Activated CD4-positive, alpha-beta T cell treated with anti-CD3 and anti-CD28 coated beads for 24 hours (primary cell): ENCODE results near the gene LPCAT2.

Experiments
- DNase-seq, 2 donors: peaks; one replicate each; pipeline ENCODE4 v3.0.0-alpha.2; 2020; ENCODE audit warnings: low read depth in 2 of 2

The LPCAT2 gene

GRCh38 chr16:55555436-55555835 is 46.6 kb downstream of the LPCAT2 start:
- no peak for DNase-seq

GRCh38 chr16:55557186-55557585 is 48.3 kb downstream of the LPCAT2 start:
- DNase-seq: no peak

GRCh38 chr16:55559233-55559632 is 50.4 kb downstream of the LPCAT2 start:
- no peak for DNase-seq

DNA sequence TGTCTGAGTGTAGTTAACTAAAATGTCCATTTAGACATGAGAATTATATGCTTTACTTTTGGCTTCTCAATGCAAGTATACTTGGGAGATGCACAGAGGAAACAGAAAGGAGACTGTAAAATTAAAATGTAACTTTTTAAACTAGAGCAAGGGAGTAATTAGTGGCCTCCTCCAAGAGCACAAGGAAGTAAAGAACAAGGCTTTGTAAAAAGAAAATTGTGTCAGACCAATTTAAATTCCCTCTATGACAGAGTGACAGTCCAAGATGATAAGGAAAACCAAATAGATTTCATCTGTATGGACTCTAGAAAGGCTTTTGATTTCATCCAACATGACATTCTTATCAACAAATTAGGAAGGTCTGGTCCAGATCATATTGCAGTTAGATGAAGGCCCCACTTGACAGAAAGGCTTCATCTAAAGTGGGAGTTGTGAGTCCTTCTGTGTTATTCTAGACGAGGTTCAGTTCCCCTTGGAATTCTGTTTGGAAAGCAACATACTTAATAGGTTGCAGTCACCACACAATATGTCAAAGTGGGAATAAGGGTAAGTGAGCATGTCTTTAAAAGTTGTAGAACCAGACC is 51.2 kb downstream of the LPCAT2 start:
- no peak for DNase-seq

DNA sequence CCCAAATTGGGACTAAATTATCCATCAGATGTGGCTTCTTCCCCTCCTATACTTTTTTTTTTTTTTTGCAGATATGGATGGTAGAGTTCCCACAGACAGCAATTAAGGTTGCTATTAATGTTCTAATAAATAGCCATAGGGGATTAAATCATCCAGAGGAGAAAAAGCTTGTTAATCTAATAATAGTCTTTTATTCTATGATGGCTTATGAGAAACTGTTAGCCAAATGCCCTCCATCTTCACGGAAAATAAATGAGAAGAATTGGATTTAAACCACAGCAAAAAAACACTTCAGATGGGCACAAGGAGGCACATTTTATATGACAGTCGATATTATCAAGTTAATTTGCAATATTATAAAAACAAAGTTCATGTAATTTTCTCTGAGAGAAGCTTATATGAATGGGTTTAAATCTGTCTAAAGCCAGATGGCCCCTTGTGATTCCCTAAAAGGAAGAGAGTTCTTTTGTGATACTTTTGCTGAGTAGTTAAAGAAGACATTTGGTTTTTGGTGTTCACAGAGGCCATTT is 52.5 kb downstream of the LPCAT2 start:
- no peak for DNase-seq

DNA sequence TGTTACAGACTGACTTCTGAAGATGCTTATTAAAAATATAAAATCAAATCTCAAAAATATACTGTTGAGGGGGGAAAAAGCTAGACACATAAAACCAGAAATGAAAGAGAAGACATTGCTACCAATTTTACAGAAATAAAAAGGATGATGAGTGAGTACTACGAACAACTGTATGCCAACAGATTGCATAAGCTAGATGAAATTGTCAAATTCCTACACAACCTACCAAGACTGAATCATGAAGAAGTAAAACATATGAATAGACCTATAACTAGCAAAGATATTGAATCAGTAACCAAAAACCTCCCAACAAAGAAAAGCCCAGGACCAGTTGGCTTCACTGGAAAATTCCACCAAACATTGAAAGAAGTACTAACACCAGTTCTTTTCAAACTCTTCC is 54.1 kb downstream of the LPCAT2 start:
- no peak for DNase-seq

GRCh38 chr16:55563797-55564196 is 54.9 kb downstream of the LPCAT2 start:
- DNase-seq: no peak

DNA sequence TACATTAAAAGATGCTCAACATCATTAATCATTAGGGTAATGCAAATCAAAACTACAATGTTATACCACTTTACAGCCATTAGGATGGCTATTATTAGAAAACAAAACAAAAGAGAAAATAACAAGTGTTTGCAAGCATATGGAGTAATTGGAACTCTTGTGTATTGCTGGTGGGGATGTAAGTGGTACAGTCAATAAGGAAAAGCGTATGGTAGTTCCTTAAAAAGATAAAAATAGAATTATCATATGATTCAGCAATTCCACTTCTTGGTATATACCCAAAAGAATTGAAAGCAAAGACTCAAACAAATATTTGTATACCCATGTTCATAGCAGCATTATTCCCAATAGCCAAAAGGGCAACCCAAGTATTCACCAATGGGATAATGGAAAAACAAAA is 56.2 kb downstream of the LPCAT2 start:
- DNase-seq: no peak

- no peak for DNase-seq
Measured at GRCh38 chr16:55566432-55567175, 57.7 kb downstream of the LPCAT2 start, which contains the start of gene CAPNS2. Gene CAPNS2 (plus strand): TSS chr16:55566684. CDS start chr16:55566757, 73 bp downstream.

- no peak for DNase-seq
Measured at GRCh38 chr16:55567382-55567781, 58.5 kb downstream of the LPCAT2 start.

DNA sequence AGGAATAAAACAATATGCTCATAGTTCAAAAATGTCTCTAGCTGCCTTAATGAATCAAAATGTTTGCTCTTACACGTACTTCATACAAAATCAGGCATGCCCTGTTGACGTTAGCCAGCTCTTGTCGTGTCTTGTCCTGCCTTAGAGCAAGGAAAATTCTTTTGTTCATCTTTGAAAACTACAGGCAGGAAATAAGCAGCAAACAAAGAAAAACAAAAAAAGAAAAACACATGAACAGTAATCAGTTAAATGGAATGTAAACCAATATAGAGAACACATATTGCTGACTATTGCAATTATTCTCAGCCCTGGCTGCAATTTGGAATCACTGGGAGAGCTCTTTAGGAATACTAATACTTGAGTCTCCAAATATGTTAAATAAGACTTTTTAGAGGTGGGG is 59.3 kb downstream of the LPCAT2 start:
- no peak for DNase-seq

- no peak for DNase-seq
Measured at GRCh38 chr16:55569025-55569424, 60.2 kb downstream of the LPCAT2 start.

DNA sequence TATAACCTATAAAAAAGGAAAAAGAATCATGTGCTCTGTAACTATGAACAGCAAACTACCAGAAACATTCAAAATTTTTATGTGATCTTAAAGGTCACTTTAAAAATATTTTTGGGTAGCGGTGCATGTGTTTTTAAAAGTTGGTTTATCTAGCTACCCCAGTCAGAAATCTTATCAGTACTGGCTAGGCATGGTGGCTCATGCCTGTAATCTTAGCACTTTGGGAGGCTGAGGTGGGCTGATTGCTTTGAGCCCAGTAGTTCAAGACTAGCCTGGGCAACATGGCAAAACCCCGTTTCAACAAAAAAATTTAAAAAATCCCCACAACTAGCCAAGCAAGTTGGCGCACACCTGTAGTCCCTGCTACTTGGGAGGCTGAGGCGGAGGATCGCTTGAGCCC is 61.3 kb downstream of the LPCAT2 start:
- no peak for DNase-seq

GRCh38 chr16:55571191-55571897 is 62.5 kb downstream of the LPCAT2 start:
- no peak for DNase-seq

DNA sequence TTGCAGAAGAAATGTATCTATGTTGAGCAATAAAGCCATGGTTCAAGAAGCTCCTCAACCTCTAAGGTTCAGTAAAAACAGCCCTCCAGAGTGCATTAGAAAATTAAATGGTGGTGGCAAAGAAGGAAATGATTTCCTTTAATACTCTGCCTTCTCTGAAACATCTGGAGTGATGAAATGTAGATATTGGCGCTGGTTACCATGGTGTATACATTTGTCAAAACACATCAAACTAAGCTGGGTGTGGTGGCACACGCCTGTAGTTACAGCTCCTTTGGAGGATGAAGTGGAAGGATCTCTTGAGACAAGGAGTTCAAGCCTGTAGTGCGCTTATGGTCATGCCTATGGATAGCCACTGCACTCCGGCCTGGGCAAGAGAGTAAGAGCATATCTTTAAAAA is 63.6 kb downstream of the LPCAT2 start:
- no peak for DNase-seq

DNA sequence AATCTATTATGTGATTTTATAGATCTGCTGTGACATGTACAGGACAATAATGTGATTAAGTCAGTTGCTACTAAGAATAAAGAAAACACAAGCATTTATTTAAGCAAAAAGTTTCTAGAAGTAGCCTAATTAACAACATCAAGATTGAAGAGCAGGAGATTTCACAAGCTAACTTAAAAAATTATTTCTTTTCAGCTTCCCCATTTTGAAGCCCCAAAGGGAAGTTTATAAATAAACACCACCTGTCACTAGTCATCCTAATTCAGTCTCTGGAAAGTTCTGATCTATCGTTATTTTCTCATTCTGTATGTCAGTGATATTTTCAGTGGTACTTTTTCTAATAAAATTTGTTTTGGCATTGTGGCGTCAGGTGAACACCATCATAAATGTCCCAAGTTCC is 65.9 kb downstream of the LPCAT2 start:
- DNase-seq: no peak

- no peak for DNase-seq
Measured at GRCh38 chr16:55575496-55575895, 66.6 kb downstream of the LPCAT2 start.

DNA sequence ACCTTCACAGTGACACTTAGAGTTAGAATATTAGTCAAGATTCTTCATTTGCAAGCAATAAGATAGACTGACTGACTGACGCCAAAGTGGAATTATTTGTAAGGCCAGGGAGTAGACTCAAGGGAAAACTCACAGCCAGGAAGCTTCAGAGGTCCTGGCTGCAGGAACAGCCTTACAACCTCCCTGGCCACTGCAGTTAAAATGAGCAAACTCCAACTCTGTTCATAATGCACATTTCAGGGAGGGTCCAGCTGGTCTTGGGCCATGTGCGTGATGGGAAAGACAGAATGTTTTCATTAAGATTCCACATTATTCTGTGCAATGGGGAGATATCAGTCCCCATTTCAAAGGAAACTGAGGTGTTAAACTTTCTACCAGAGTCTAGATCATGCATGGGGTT is 67.5 kb downstream of the LPCAT2 start:
- no peak for DNase-seq

DNA sequence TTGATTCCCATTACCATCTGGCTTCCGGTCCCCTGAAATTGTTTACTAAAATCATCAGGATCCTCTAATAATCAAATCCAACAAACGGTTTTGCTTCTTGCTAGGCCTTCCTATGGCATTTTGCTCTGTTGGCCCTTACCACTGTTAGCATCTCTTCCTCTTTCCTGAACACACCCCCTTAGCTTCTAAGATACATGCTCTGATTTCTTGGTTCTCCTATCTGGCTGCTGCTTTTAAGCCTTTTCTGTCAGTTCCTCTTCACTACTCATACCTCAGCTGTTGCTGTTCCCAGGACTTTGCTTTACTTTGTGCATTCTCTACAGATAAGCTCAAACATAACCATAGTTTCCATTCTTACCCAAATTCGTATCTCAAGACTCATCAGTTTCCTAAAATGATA is 69.0 kb downstream of the LPCAT2 start:
- no peak for DNase-seq

DNA sequence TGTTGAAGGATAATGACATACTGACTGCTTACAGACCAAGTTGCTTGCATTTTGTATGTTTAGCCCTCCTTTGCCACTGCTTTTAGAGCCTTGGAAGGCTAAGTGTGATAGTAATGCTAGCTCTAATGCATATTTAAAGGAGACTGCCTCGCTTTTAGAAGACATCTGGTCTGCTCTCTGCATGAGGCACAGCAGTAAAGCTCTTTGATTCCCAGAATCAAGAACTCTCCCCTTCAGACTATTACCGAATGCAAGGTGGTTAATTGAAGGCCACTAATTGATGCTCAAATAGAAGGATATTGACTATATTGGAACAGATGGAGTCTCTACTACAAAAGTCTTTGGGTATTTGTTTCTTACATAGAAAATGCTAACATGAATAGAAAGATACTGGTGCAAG is 76.8 kb downstream of the LPCAT2 start:
- DNase-seq: no peak

GRCh38 chr16:55588799-55589198 is 79.9 kb downstream of the LPCAT2 start:
- no peak for DNase-seq

DNA sequence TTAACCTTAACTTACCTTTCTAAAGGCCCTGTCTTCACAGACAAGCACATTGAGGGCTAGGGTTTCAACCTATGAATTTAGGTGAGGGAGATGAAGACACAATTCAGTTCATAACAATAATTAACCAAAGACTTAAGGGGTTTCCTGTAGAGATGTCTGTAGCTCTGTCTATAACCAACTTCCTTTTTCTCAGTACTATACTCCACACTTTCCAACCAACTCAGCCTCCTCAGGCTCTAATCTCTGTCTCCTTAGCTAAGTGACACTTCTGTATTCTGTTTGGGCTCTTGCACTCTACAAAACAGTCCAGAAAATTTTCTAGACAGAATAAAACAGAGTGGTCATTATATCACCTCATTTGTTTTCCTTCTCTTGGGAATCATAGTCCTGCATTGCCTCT is 83.4 kb downstream of the LPCAT2 start:
- no peak for DNase-seq

- DNase-seq: no peak
Measured at GRCh38 chr16:55597928-55598327, 89.1 kb downstream of the LPCAT2 start.
